Osteoblast (primary cell): ENCODE results near the gene NMNAT2. TPM values are rescaled to one million over a fixed set of nuclear protein-coding genes. Genes with fewer than 3 reads are reported as not detected.

Experiments used
- DNase-seq: peaks from one replicate; pipeline ENCODE4 v3.0.0; 2011; ENCODE audit warnings: low spot score, mixed read lengths; ENCODE audit not compliant: insufficient read length; ENCODE audit errors: missing footprints
- H2AFZ ChIP-seq: 2 replicates; pipeline ENCODE4 v1.6.0; 2011; ENCODE audit warnings: mild to moderate bottlenecking, low read length
- H3K27ac ChIP-seq: 2 replicates; pipeline ENCODE4 v1.5.1; 2011; ENCODE audit warnings: mild to moderate bottlenecking, low read depth, low read length, moderate library complexity
- H3K27me3 ChIP-seq: 2 replicates; pipeline ENCODE4 v1.6.0; 2012; ENCODE audit warnings: mild to moderate bottlenecking, control low read depth, inconsistent platforms, low read length, moderate library complexity; ENCODE audit not compliant: insufficient read depth
- H3K36me3 ChIP-seq: 2 replicates; pipeline ENCODE4 v1.5.1; 2011; ENCODE audit warnings: mild to moderate bottlenecking, low read length, control low read depth, moderate library complexity; ENCODE audit not compliant: insufficient read depth
- H3K4me1 ChIP-seq: 2 replicates; pipeline ENCODE4 v1.5.1; 2011; ENCODE audit warnings: mild to moderate bottlenecking, low read length, control low read depth, moderate library complexity; ENCODE audit not compliant: insufficient read depth
- H3K4me2 ChIP-seq: 2 replicates; pipeline ENCODE4 v1.6.0; 2011; ENCODE audit warnings: mild to moderate bottlenecking, low read length; ENCODE audit not compliant: insufficient read depth
- H3K4me3 ChIP-seq: fragments of 200-600 bp; sonication (generic); 3 replicates; pipeline ENCODE4 v1.5.1; 2012; ENCODE audit warnings: mild to moderate bottlenecking, low read length, inconsistent platforms; ENCODE audit not compliant: insufficient read depth
- H3K79me2 ChIP-seq: 2 replicates; pipeline ENCODE4 v1.6.0; 2012; ENCODE audit warnings: mild to moderate bottlenecking, low read length, control low read depth, inconsistent platforms; ENCODE audit not compliant: insufficient read depth
- H3K9me3 ChIP-seq: 2 replicates; pipeline ENCODE4 v1.5.1; 2011; ENCODE audit warnings: low read depth, low read length, control low read depth
- H4K20me1 ChIP-seq: 2 replicates; pipeline ENCODE4 v1.6.0; 2012; ENCODE audit warnings: mild to moderate bottlenecking, low read length, control low read depth; ENCODE audit not compliant: insufficient read depth
- CTCF ChIP-seq: IDR thresholded peaks from 2 replicates; pipeline ENCODE4 v1.5.1; 2011; ENCODE audit warnings: mild to moderate bottlenecking, low read depth, low read length, moderate library complexity; ENCODE audit errors: extremely low read depth
- total RNA-seq: library from RNA; depleted of rRNA; stranded (reverse); fragments of >200 nt; gene quantifications from 2 replicates; pipeline ENCODE4 v1.2.3, GENCODE V29; 2012

The NMNAT2 gene
- total RNA-seq, 1 donor = 2.5 TPM

GRCh38 chr1:183219616-183220009 lies 198.6 kb downstream of the NMNAT2 start:
- Histone ChIP-seq H3K4me2 (no peak overlapping the region), H3K4me3 (no peak overlapping the region), H3K27me3 (no peaks in the 10 kb centered on the region), H3K36me3 (no peaks in the 10 kb centered on the region), H4K20me1 (no peaks in the 10 kb centered on the region), H3K27ac (no peak overlapping the region), H3K9me3 (no peaks in the 10 kb centered on the region), H3K4me1 (no peaks in the 10 kb centered on the region), H2AFZ (no peak overlapping the region), H3K79me2 (no peaks in the 10 kb centered on the region)
- DNase-seq = no peak
- TF ChIP-seq CTCF = no peak

- H3K36me3 ChIP-seq = no peaks in the 10 kb centered on the region
- no peak for DNase-seq
- no peaks in the 10 kb centered on the region for H3K79me2 ChIP-seq
- H3K9me3 ChIP-seq = no peaks in the 10 kb centered on the region
- no peak overlapping the region for H3K4me2 ChIP-seq
- TF ChIP-seq CTCF = no peak
- no peak overlapping the region for H3K4me3 ChIP-seq
- H3K27ac ChIP-seq = no peak overlapping the region
- no peaks in the 10 kb centered on the region for H4K20me1 ChIP-seq
- H2AFZ ChIP-seq = peak overlapping the region; percentile 38
- H3K27me3 ChIP-seq = no peaks in the 10 kb centered on the region
- no peaks in the 10 kb centered on the region for H3K4me1 ChIP-seq
Measured at GRCh38 chr1:183218971-183219615, 199.1 kb downstream of the NMNAT2 start.

- Histone ChIP-seq H3K36me3 (no peaks in the 10 kb centered on the region), H2AFZ (peak overlapping the region; percentile 54), H3K4me2 (no peak overlapping the region), H3K79me2 (no peaks in the 10 kb centered on the region), H3K27ac (no peak overlapping the region), H4K20me1 (no peaks in the 10 kb centered on the region), H3K27me3 (no peaks in the 10 kb centered on the region), H3K4me3 (no peak overlapping the region), H3K4me1 (no peaks in the 10 kb centered on the region), H3K9me3 (no peaks in the 10 kb centered on the region)
- DNase-seq = no peak
- no peak for TF ChIP-seq CTCF
Measured at GRCh38 chr1:183218027-183218618, 200.1 kb downstream of the NMNAT2 start.

- H3K4me3 ChIP-seq = no peak overlapping the region
- no peaks in the 10 kb centered on the region for H3K9me3 ChIP-seq
- H4K20me1 ChIP-seq = no peaks in the 10 kb centered on the region
- no peak for TF ChIP-seq CTCF
- no peak overlapping the region for H3K4me2 ChIP-seq
- DNase-seq = no peak
- H3K27me3 ChIP-seq = no peaks in the 10 kb centered on the region
- no peak overlapping the region for H3K27ac ChIP-seq
- H2AFZ ChIP-seq = no peak overlapping the region
- H3K79me2 ChIP-seq = no peaks in the 10 kb centered on the region
- H3K4me1 ChIP-seq = no peaks in the 10 kb centered on the region
- no peaks in the 10 kb centered on the region for H3K36me3 ChIP-seq
Measured at GRCh38 chr1:183215936-183216335, 202.2 kb downstream of the NMNAT2 start.
